Osteocyte (in vitro differentiated cells): ENCODE results near the gene UTP4. TPM values are rescaled to one million over a fixed set of nuclear protein-coding genes. Genes with fewer than 3 reads are reported as not detected.

Source experiments
- DNase-seq: peaks from one replicate; pipeline ENCODE4 v3.0.0; 2021; ENCODE audit warnings: mixed read lengths; ENCODE audit not compliant: unreplicated experiment; ENCODE audit errors: extremely low spot score
- H3K27ac Mint-ChIP-seq: one replicate; pipeline ENCODE4 v1.8.0; 2021; ENCODE audit warnings: mild to moderate bottlenecking, mixed read lengths; ENCODE audit not compliant: unreplicated experiment
- H3K27me3 Mint-ChIP-seq: one replicate; pipeline ENCODE4 v1.8.0; 2021; ENCODE audit warnings: mixed read lengths; ENCODE audit not compliant: unreplicated experiment
- H3K36me3 Mint-ChIP-seq: one replicate; pipeline ENCODE4 v1.8.0; 2021; ENCODE audit warnings: mixed read lengths; ENCODE audit not compliant: unreplicated experiment
- H3K4me1 Mint-ChIP-seq: one replicate; pipeline ENCODE4 v1.8.0; 2021; ENCODE audit warnings: mixed read lengths; ENCODE audit not compliant: unreplicated experiment
- H3K4me3 Mint-ChIP-seq: one replicate; pipeline ENCODE4 v1.8.0; 2021; ENCODE audit warnings: mild to moderate bottlenecking, moderate library complexity, mixed read lengths; ENCODE audit not compliant: unreplicated experiment
- H3K9me3 Mint-ChIP-seq: one replicate; pipeline ENCODE4 v1.8.0; 2021; ENCODE audit warnings: mixed read lengths; ENCODE audit not compliant: unreplicated experiment
- total RNA-seq: library from RNA; stranded (reverse); gene quantifications from 2 replicates; pipeline ENCODE4 v1.2.1, GENCODE V29; 2021
- TF ChIP-seq, protein P1 (sequence below): fragments of 200-600 bp; sonication (generic); IDR thresholded peaks from 2 replicates; pipeline ENCODE4 v1.5.0; 2021; ENCODE audit warnings: antibody characterized with exemption, mild to moderate bottlenecking, moderate library complexity

The UTP4 gene
- total RNA-seq, 1 donor from 2014 or later, result 41.8 TPM

DNA sequence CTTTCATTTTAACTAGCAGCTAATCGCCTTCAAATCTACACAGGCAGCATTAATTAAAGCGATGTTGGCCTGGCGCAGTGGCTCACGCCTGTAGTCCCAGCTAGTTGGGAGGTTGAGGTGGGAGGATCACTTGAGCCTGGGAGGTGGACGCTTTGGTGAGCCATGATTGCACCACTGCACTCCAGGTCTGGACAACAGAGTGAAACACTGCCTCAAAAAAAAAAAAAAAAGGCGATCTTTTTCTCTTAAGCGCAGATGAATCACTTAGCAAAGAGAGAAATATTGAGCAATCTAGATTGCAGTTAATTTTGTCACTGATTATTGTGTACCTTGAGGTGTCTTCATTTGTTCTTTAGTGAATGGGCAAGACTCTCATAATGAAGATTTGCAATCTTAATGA is 66.9 kb downstream of the UTP4 start:
- TF ChIP-seq, protein P1, sequence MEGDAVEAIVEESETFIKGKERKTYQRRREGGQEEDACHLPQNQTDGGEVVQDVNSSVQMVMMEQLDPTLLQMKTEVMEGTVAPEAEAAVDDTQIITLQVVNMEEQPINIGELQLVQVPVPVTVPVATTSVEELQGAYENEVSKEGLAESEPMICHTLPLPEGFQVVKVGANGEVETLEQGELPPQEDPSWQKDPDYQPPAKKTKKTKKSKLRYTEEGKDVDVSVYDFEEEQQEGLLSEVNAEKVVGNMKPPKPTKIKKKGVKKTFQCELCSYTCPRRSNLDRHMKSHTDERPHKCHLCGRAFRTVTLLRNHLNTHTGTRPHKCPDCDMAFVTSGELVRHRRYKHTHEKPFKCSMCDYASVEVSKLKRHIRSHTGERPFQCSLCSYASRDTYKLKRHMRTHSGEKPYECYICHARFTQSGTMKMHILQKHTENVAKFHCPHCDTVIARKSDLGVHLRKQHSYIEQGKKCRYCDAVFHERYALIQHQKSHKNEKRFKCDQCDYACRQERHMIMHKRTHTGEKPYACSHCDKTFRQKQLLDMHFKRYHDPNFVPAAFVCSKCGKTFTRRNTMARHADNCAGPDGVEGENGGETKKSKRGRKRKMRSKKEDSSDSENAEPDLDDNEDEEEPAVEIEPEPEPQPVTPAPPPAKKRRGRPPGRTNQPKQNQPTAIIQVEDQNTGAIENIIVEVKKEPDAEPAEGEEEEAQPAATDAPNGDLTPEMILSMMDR, result no peak
- no peak overlapping the region for H3K4me3 Mint-ChIP-seq
- no peaks in the 10 kb centered on the region for H3K36me3 Mint-ChIP-seq
- peaks cover 64% of the 10 kb centered on the region for H3K4me1 Mint-ChIP-seq
- H3K9me3 Mint-ChIP-seq, result no peaks in the 10 kb centered on the region
- DNase-seq, result no peak
- no peaks in the 10 kb centered on the region for H3K27me3 Mint-ChIP-seq
- no peak overlapping the region for H3K27ac Mint-ChIP-seq

DNA sequence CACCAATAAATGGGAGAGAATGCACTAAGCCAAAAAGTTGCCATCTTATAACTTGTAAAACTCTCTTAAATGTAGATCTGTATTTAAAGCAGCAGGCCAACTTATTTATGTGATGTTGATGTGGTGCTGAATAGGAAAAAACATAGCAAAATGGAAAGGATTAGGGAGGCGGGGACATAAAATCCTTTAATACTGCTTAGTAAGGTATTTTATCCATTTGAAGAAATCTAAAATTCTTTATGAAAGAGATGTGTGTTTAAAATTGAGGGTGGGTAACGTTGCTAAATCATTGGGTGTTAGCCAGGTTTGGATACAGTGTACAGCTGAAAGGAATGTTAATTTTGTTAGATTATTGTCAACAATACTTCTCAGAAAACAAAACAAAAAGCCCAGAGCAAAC is 68.8 kb downstream of the UTP4 start:
- Mint-ChIP-seq H3K27ac (peak overlapping the region; percentile 42), H3K4me1 (peaks cover 67% of the 10 kb centered on the region), H3K36me3 (no peaks in the 10 kb centered on the region), H3K27me3 (no peaks in the 10 kb centered on the region), H3K4me3 (no peak overlapping the region), H3K9me3 (no peaks in the 10 kb centered on the region)
- TF ChIP-seq, protein P1, result no peak
- no peak for DNase-seq

DNA sequence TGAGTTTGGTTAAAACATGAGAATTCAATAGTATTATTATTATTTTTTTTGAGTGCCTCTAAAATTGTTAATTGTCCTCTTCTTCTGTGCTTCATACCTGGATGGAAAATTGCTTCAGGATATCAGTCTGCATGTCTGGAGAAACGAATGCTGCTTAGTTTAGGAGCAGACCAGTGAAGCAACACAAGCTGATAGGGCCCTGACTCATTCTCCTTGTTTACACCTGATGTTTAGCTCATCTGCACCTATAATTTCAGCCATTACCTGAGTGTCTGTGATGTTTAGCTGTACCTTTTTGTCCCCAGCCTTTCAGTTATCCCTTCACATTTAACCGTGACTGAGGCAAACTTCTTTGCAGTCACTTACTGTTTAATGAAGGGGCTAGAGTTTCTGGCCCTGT is 69.3 kb downstream of the UTP4 start:
- Mint-ChIP-seq H3K4me3 (no peak overlapping the region), H3K4me1 (peaks cover 64% of the 10 kb centered on the region), H3K27ac (peak overlapping the region; percentile 56), H3K36me3 (no peaks in the 10 kb centered on the region), H3K27me3 (no peaks in the 10 kb centered on the region), H3K9me3 (no peaks in the 10 kb centered on the region)
- DNase-seq, result no peak
- TF ChIP-seq, protein P1, result no peak

DNA sequence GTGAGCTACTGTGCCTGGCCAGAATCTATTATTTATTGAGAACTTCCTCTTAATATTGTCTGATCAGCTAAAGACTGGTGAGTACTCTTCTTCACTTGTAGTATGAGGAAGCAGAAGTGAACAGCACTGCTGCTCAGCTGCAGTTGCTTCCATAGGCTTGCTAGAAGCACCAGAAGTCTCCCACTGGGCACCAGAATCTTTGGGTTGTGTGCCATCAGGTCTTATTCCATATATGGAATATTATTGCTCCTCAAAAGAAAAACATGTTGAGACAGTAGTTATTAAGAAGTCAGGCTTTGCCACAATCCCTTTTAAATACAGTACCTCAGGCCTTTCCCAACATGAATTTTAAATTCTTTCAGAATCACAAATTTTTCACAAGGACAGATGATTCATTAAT is 71.7 kb downstream of the UTP4 start:
- DNase-seq, result no peak
- H3K27me3 Mint-ChIP-seq, result no peaks in the 10 kb centered on the region

DNA sequence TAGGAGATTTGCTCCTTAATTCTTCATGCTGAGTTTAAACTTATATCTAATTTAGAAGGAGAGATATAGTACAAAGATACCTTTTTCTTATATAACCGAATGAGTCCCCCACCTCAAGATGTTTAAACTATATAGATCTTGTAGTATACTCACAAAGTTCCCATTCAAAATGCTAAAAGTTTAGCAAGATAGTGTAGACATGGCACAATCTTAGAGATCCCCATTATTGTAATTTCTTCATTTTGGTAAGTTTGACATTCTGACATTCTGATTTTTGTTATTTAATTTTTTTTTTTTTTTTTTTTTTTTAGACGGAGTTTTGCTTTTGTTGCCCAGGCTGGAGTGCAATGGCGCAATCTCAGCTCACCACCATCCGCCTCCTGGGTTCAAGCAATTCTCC is 77.3 kb downstream of the UTP4 start:
- Mint-ChIP-seq H3K36me3 (no peaks in the 10 kb centered on the region), H3K4me1 (peaks cover 16% of the 10 kb centered on the region), H3K9me3 (no peaks in the 10 kb centered on the region), H3K27me3 (no peaks in the 10 kb centered on the region), H3K27ac (no peak overlapping the region), H3K4me3 (no peak overlapping the region)
- DNase-seq, result no peak
- TF ChIP-seq, protein P1, result no peak

More for the DNA sequence above, 71.7 kb downstream of the UTP4 start:
- peak overlapping the region; percentile 14 for H3K4me3 Mint-ChIP-seq
- peak overlapping the region; percentile 86 for H3K27ac Mint-ChIP-seq
- TF ChIP-seq, protein P1, result no peak
- peaks cover 50% of the 10 kb centered on the region for H3K4me1 Mint-ChIP-seq
- no peaks in the 10 kb centered on the region for H3K36me3 Mint-ChIP-seq
- no peaks in the 10 kb centered on the region for H3K9me3 Mint-ChIP-seq
